Astrocyte (in vitro differentiated cells and primary cell): ENCODE results near the gene DENND1B. TPM values are rescaled to one million over a fixed set of nuclear protein-coding genes. Genes with fewer than 3 reads are reported as not detected.

ENCODE experiments used
- DNase-seq: peaks from one replicate; pipeline ENCODE4 v3.0.0-alpha.2; 2010; ENCODE audit warnings: low read depth
- FAIRE-seq: peaks from 2 replicates; lab custom pipeline; 2011; peaks lifted over from hg19 to GRCh38; lab: Jason Lieb, UNC
- H2AFZ ChIP-seq: 2 replicates; pipeline ENCODE4 v1.6.0; 2012; ENCODE audit warnings: low read depth, low read length, inconsistent platforms
- H3K27ac ChIP-seq: 2 replicates; pipeline ENCODE4 v1.5.1; 2011; ENCODE audit warnings: low read depth, low read length, inconsistent platforms
- H3K27me3 ChIP-seq: 2 replicates; pipeline ENCODE4 v1.6.0; 2011; ENCODE audit warnings: low read length, inconsistent platforms; ENCODE audit not compliant: insufficient read depth
- H3K36me3 ChIP-seq: 2 replicates; pipeline ENCODE4 v1.5.1; 2011; ENCODE audit warnings: low read length, inconsistent platforms; ENCODE audit not compliant: insufficient read depth
- H3K4me1 ChIP-seq: 2 replicates; pipeline ENCODE4 v1.5.1; 2011; ENCODE audit warnings: low read length, inconsistent platforms; ENCODE audit not compliant: insufficient read depth
- H3K4me2 ChIP-seq: 2 replicates; pipeline ENCODE4 v1.6.0; 2012; ENCODE audit warnings: low read length, inconsistent platforms
- H3K4me3 ChIP-seq: 2 replicates; pipeline ENCODE4 v1.5.1; 2011; ENCODE audit warnings: low read depth, mild to moderate bottlenecking, low read length, inconsistent platforms; ENCODE audit not compliant: insufficient read depth
- H3K79me2 ChIP-seq: 2 replicates; pipeline ENCODE4 v1.6.0; 2012; ENCODE audit warnings: mild to moderate bottlenecking, low read length, inconsistent platforms; ENCODE audit not compliant: insufficient read depth
- H3K9ac ChIP-seq: 2 replicates; pipeline ENCODE4 v1.6.0; 2012; ENCODE audit warnings: mild to moderate bottlenecking, low read length, inconsistent platforms
- H3K9me3 ChIP-seq: 2 replicates; pipeline ENCODE4 v1.5.1; 2012; ENCODE audit warnings: low read depth, mild to moderate bottlenecking, low read length, inconsistent platforms; ENCODE audit not compliant: insufficient read depth
- H4K20me1 ChIP-seq: 2 replicates; pipeline ENCODE4 v1.6.0; 2012; ENCODE audit warnings: low read length, inconsistent platforms; ENCODE audit not compliant: insufficient read depth
- H3K27ac Mint-ChIP-seq: one replicate; pipeline ENCODE4 v1.8.0; 2021; ENCODE audit warnings: mild to moderate bottlenecking, mixed read lengths; ENCODE audit not compliant: unreplicated experiment
- H3K27me3 Mint-ChIP-seq: one replicate; pipeline ENCODE4 v1.8.0; 2021; ENCODE audit warnings: low read depth, mixed read lengths; ENCODE audit not compliant: unreplicated experiment
- H3K36me3 Mint-ChIP-seq: one replicate; pipeline ENCODE4 v1.8.0; 2021; ENCODE audit warnings: low read depth, mixed read lengths; ENCODE audit not compliant: unreplicated experiment
- H3K4me1 Mint-ChIP-seq: one replicate; pipeline ENCODE4 v1.8.0; 2021; ENCODE audit warnings: low read depth, mixed read lengths; ENCODE audit not compliant: unreplicated experiment
- H3K4me3 Mint-ChIP-seq: one replicate; pipeline ENCODE4 v1.8.0; 2021; ENCODE audit warnings: mild to moderate bottlenecking, moderate library complexity, mixed read lengths; ENCODE audit not compliant: unreplicated experiment
- H3K9me3 Mint-ChIP-seq: one replicate; pipeline ENCODE4 v1.8.0; 2021; ENCODE audit warnings: mild to moderate bottlenecking, mixed read lengths; ENCODE audit not compliant: unreplicated experiment
- CTCF ChIP-seq: IDR thresholded peaks from 2 replicates; pipeline ENCODE4 v1.5.1; 2011; ENCODE audit warnings: low read depth, mild to moderate bottlenecking, inconsistent platforms, low read length, moderate library complexity; ENCODE audit not compliant: insufficient read depth
- EZH2 ChIP-seq: IDR thresholded peaks from 2 replicates; pipeline ENCODE4 v1.6.1; 2012; ENCODE audit warnings: mild to moderate bottlenecking, low read length, inconsistent platforms; ENCODE audit not compliant: insufficient read depth
- total RNA-seq: library from RNA; stranded (reverse); gene quantifications from 2 replicates; pipeline ENCODE4 v1.2.1, GENCODE V29; 2021

DENND1B gene
- total RNA-seq, 1 donor from 2014 or later, result 9.6 TPM

- H3K27ac ChIP-seq, result no peak overlapping the region
- H3K9me3 ChIP-seq, result no peaks in the 10 kb centered on the region
- TF ChIP-seq CTCF (no peak), EZH2 (no peak)
- no peak overlapping the region for H2AFZ ChIP-seq
- no peak overlapping the region for H3K9ac ChIP-seq
- no peaks in the 10 kb centered on the region for H3K36me3 Mint-ChIP-seq
- no peak overlapping the region for H3K4me3 ChIP-seq
- H3K27me3 ChIP-seq, result no peaks in the 10 kb centered on the region
- peaks cover 6% of the 10 kb centered on the region for H3K4me1 Mint-ChIP-seq
- H3K27ac Mint-ChIP-seq, result no peak overlapping the region
- no peak overlapping the region for H3K4me3 Mint-ChIP-seq
- no peaks in the 10 kb centered on the region for H4K20me1 ChIP-seq
- no peaks in the 10 kb centered on the region for H3K9me3 Mint-ChIP-seq
- no peaks in the 10 kb centered on the region for H3K79me2 ChIP-seq
- no peak overlapping the region for H3K4me2 ChIP-seq
- FAIRE-seq, result no peak
- no peaks in the 10 kb centered on the region for H3K4me1 ChIP-seq
- H3K36me3 ChIP-seq, result no peaks in the 10 kb centered on the region
- no peaks in the 10 kb centered on the region for H3K27me3 Mint-ChIP-seq
- no peak for DNase-seq
Measured at GRCh38 chr1:197677752-197678295, 97.5 kb downstream of the DENND1B start.

- FAIRE-seq, result no peak
- H3K4me1 Mint-ChIP-seq, result peaks cover 6% of the 10 kb centered on the region
Measured at GRCh38 chr1:197677313-197677712, 98.0 kb downstream of the DENND1B start.

More at GRCh38 chr1:197677313-197677712, 98.0 kb downstream of the DENND1B start:
- H4K20me1 ChIP-seq, result no peaks in the 10 kb centered on the region
- no peaks in the 10 kb centered on the region for H3K9me3 ChIP-seq
- no peaks in the 10 kb centered on the region for H3K4me1 ChIP-seq
- DNase-seq, result no peak
- H3K27me3 Mint-ChIP-seq, result no peaks in the 10 kb centered on the region
- no peaks in the 10 kb centered on the region for H3K36me3 ChIP-seq
- no peaks in the 10 kb centered on the region for H3K79me2 ChIP-seq
- H3K4me2 ChIP-seq, result no peak overlapping the region
- no peak overlapping the region for H3K9ac ChIP-seq
- no peaks in the 10 kb centered on the region for H3K36me3 Mint-ChIP-seq
- no peak overlapping the region for H3K27ac Mint-ChIP-seq
- no peaks in the 10 kb centered on the region for H3K9me3 Mint-ChIP-seq
- H2AFZ ChIP-seq, result no peak overlapping the region
- H3K4me3 Mint-ChIP-seq, result no peak overlapping the region
- no peaks in the 10 kb centered on the region for H3K27me3 ChIP-seq
- no peak overlapping the region for H3K4me3 ChIP-seq
- no peak overlapping the region for H3K27ac ChIP-seq
- TF ChIP-seq EZH2, result no peak
- no peak for TF ChIP-seq CTCF
